ENCODE results near the gene GRM8. TPM values are rescaled to one million over a fixed set of nuclear protein-coding genes. Genes with fewer than 3 reads are reported as not detected.

GRM8 gene
- total RNA-seq, 6 donors from 2014 or later = 0.49 to 6.5 (median 1.8) TPM; not detected in 3

DNA sequence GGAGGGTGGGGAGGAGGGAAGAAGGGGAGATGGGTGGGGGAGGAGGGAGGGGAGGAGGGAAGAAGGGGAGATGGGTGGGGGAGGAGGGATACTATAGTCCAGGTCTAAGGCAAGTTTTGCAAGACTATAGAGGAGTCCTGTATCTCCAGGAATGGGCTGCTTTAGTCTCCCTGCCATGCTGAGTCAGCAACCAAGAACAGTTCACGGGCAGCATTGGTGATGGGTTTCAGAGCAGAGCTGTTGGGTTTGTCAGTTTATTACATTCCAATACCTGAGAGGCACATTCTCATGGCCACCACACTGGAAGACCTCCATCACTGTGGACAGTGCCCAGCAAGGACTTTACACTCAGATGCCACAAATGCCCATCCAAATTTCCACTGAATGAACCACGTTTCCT is 212.7 kb downstream of the GRM8 start:
- no peaks in the 10 kb centered on the region for H3K4me1 ChIP-seq
- WGBS, 2 donors = 77 to 97% methylated on average over 2 of the region's 2 CpGs
- no peaks in the 10 kb centered on the region for H3K9me3 ChIP-seq
- DNase-seq = no peak
- no peak for TF ChIP-seq POLR2AphosphoS5 (IDR thresholded peaks at IDR 0.05)
- H3K4me3 ChIP-seq = no peak overlapping the region
- H3K27ac ChIP-seq = no peak overlapping the region
- H3K36me3 ChIP-seq = no peaks in the 10 kb centered on the region
- H3K27me3 ChIP-seq = no peaks in the 10 kb centered on the region
- ATAC-seq (ENCODE audit: low FRiP score in 2 of 2) = no peak

DNA sequence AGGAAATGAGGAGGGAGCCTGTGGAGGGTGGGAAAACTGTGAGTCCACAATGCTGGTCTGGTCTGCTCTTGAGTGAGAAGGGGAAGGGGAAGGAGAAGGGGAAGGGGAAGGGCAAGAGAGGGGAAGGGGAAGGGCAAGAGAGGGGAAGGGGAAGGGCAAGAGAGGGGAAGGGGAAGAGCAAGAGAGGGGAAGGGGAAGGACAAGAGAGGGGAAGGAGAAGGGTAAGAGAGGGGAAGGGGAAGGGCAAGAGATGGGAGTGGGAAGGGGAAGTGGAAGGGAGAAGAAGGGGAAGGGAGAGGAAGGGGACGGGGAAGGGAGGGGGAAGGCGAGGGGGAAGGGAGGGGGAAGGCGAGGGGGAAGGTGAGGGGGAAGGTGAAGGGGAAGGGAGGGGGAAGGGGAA is 213.2 kb downstream of the GRM8 start:
- no peaks in the 10 kb centered on the region for H3K4me1 ChIP-seq
- H3K4me3 ChIP-seq = no peak overlapping the region
- ATAC-seq (ENCODE audit: low FRiP score in 2 of 2) = no peak
- DNase-seq = no peak
- no peaks in the 10 kb centered on the region for H3K27me3 ChIP-seq
- no peaks in the 10 kb centered on the region for H3K9me3 ChIP-seq
- no peak for TF ChIP-seq EP300 (IDR thresholded peaks at IDR 0.05)
- WGBS, 2 donors = no CpG with 5 or more reads among the region's 3 CpGs
- no peaks in the 10 kb centered on the region for H3K36me3 ChIP-seq
- H3K27ac ChIP-seq = no peak overlapping the region

DNA sequence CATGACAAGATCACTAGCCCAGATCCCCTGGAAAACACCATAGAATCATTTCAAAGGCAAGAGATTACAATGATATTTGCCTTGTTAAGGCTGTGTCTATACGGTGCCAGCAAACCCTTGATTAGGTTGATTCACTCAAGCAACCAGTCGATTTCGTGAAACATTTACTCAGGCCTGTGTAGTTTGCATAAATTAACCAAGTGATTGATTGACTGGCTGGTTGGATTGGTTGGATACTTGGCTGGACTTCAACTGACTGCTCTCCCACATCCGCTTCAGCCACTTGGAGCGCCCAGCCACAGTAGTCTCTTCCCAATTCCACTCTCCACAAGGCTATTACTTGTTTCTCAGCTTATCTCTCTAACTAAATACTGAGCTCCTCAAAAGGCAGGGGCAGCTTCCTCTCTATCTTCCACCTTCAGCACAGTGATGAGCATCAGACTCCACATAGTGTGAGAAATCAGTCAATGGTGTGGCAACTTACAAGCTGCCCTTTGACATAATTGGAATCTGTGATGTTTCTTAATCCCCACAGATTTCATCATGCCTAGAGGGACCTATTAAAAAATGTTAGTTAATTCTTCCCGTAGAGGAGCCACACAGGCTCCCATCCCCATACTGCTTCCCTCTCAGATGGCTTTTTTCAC is 217.4 kb downstream of the GRM8 start:
- ATAC-seq (ENCODE audit: low FRiP score in 2 of 2) (no peak), DNase-seq (no peak)
- 82 to 85% methylated on average over 6 of the region's 6 CpGs for WGBS, 2 donors
- Histone ChIP-seq H3K36me3 (no peaks in the 10 kb centered on the region), H3K9me3 (no peaks in the 10 kb centered on the region), H3K27me3 (no peaks in the 10 kb centered on the region), H3K4me3 (no peak overlapping the region), H3K4me1 (no peaks in the 10 kb centered on the region), H3K27ac (no peak overlapping the region)
- TF ChIP-seq, protein P1, sequence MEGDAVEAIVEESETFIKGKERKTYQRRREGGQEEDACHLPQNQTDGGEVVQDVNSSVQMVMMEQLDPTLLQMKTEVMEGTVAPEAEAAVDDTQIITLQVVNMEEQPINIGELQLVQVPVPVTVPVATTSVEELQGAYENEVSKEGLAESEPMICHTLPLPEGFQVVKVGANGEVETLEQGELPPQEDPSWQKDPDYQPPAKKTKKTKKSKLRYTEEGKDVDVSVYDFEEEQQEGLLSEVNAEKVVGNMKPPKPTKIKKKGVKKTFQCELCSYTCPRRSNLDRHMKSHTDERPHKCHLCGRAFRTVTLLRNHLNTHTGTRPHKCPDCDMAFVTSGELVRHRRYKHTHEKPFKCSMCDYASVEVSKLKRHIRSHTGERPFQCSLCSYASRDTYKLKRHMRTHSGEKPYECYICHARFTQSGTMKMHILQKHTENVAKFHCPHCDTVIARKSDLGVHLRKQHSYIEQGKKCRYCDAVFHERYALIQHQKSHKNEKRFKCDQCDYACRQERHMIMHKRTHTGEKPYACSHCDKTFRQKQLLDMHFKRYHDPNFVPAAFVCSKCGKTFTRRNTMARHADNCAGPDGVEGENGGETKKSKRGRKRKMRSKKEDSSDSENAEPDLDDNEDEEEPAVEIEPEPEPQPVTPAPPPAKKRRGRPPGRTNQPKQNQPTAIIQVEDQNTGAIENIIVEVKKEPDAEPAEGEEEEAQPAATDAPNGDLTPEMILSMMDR (IDR thresholded peaks at IDR 0.05) = no peak
- TF ChIP-seq EP300 (IDR thresholded peaks at IDR 0.05) = no peak
- TF ChIP-seq POLR2AphosphoS5 (IDR thresholded peaks at IDR 0.05) = no peak
- no peak for TF ChIP-seq POLR2A (IDR thresholded peaks at IDR 0.05)

DNA sequence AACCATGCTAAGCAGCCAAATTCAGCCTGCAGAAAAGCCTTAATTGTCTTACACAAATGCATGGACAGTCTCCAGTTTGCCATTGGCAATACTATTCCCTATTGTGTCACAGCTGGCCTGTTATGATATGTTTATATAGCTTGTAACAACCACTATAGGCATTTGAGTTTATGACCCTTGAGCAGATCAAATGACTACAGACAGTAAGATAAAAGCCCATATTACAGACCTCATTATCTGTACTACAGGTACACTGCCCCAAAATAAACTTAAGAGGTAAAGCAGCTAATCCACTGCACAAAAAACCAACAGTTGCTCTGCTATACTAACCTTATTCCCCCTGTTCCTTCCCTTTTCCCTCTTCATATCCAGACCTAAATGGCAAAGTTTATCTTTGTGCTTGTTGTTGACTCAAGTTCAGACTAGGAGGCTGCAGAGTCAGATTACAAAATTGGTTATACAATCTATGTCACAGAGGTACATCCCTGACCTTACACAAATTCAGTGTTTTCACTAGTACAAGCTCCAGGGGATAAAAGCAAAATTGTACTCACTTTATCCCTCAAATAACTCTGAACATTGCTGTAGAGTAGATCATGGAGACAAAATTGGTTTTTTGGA is 218.4 kb downstream of the GRM8 start:
- Histone ChIP-seq H3K36me3 (no peaks in the 10 kb centered on the region), H3K4me3 (no peak overlapping the region), H3K4me1 (no peaks in the 10 kb centered on the region), H3K27me3 (no peaks in the 10 kb centered on the region), H3K9me3 (no peaks in the 10 kb centered on the region), H3K27ac (no peak overlapping the region)
- ATAC-seq (ENCODE audit: low FRiP score in 2 of 2) (no peak), DNase-seq (no peak)
- TF ChIP-seq POLR2A (IDR thresholded peaks at IDR 0.05) (no peak), POLR2AphosphoS5 (IDR thresholded peaks at IDR 0.05) (no peak), EP300 (IDR thresholded peaks at IDR 0.05) (no peak)
- TF ChIP-seq, protein P1 (IDR thresholded peaks at IDR 0.05) = no peak

DNA sequence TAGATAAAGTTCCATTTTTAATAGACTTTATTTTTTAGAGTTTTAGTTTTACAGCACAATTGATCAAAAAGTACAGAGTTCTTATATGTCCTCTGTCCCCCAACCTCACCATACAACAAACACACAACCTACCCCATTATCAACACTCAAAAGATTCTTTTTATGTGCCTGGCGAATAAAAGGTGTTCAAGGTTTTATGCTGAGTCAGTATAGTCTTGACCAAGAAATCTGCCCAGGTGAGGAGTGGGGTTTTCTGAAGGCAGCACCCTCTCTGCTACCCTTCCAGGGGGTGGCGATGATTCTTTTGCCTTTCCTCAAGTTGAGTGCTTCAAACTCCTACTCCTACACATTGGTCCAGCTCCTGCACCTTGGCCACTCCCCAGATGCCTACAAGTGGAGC is 222.9 kb downstream of the GRM8 start:
- H3K4me1 ChIP-seq = no peaks in the 10 kb centered on the region
- no peaks in the 10 kb centered on the region for H3K9me3 ChIP-seq
- H3K27me3 ChIP-seq = no peaks in the 10 kb centered on the region
- H3K36me3 ChIP-seq = no peaks in the 10 kb centered on the region
- WGBS, 2 donors = 87 to 90% methylated on average over 2 of the region's 2 CpGs
- TF ChIP-seq EP300 (IDR thresholded peaks at IDR 0.05) (no peak), POLR2AphosphoS5 (IDR thresholded peaks at IDR 0.05) (no peak), POLR2A (IDR thresholded peaks at IDR 0.05) (no peak)
- TF ChIP-seq, protein P1 (IDR thresholded peaks at IDR 0.05) = no peak
- ATAC-seq (ENCODE audit: low FRiP score in 2 of 2) (no peak), DNase-seq (no peak)
- no peak overlapping the region for H3K4me3 ChIP-seq
- no peak overlapping the region for H3K27ac ChIP-seq

DNA sequence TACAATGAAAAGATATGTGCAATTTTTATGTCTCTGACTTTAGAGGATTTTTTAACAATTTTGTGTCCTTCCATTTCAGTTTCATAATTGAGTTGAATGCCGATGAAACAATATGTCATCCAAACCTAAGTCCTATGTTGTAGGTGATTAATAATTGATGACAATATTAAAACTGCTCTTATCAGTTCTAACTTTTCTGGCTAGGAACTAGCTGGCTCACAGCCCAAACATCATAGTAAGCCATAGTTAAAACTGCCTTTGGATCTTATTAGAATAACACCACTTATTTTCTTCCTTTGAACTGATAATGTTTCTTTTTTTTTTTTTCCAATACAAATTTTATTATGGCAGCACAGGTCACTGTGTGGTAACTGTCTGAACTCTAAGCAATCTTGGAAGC is 230.9 kb downstream of the GRM8 start:
- Histone ChIP-seq H3K27me3 (no peaks in the 10 kb centered on the region), H3K4me3 (no peak overlapping the region), H3K36me3 (no peaks in the 10 kb centered on the region), H3K4me1 (no peaks in the 10 kb centered on the region), H3K9me3 (no peaks in the 10 kb centered on the region), H3K27ac (no peak overlapping the region)
- no peak for DNase-seq
- ATAC-seq (ENCODE audit: low FRiP score in 2 of 2) = no peak
- TF ChIP-seq POLR2A (IDR thresholded peaks at IDR 0.05) (no peak), EP300 (IDR thresholded peaks at IDR 0.05) (no peak), POLR2AphosphoS5 (IDR thresholded peaks at IDR 0.05) (no peak)
- TF ChIP-seq, protein P1 (IDR thresholded peaks at IDR 0.05) = no peak
- WGBS, 2 donors = 74 to 83% methylated on average over 1 of the region's 1 CpG

Measured in upper lobe of left lung (tissue), 6 donors.